Activated naive CD8-positive, alpha-beta T cell (primary cell): ENCODE results near the gene SLC16A6.
"Not testable (repeated sequence)": the region's sequence is repeated elsewhere in the genome, so short reads cannot be mapped to it uniquely, and the experiment has no call there.

ENCODE experiments used
- H3K27ac Mint-ChIP-seq: one replicate; pipeline ENCODE4 v1.8.0; 2021; ENCODE audit warnings: mixed read lengths
- H3K27me3 Mint-ChIP-seq: one replicate; pipeline ENCODE4 v1.8.0; 2021; ENCODE audit warnings: mixed read lengths
- H3K36me3 Mint-ChIP-seq: one replicate; pipeline ENCODE4 v1.8.0; 2021; ENCODE audit warnings: mixed read lengths
- H3K4me1 Mint-ChIP-seq: one replicate; pipeline ENCODE4 v1.8.0; 2021; ENCODE audit warnings: low read depth, mixed read lengths
- H3K4me3 Mint-ChIP-seq: one replicate; pipeline ENCODE4 v1.8.0; 2021; ENCODE audit warnings: mild to moderate bottlenecking, mixed read lengths
- H3K9me3 Mint-ChIP-seq: one replicate; pipeline ENCODE4 v1.8.0; 2021; ENCODE audit warnings: low read depth, mixed read lengths

The SLC16A6 gene

GRCh38 chr17:68232741-68233140 lies 58.2 kb downstream of the SLC16A6 start:
- not testable (repeated sequence) for H3K9me3 Mint-ChIP-seq, H3K36me3 Mint-ChIP-seq, H3K27ac Mint-ChIP-seq, H3K27me3 Mint-ChIP-seq, H3K4me3 Mint-ChIP-seq
- peaks cover 22% of the 10 kb centered on the region for H3K4me1 Mint-ChIP-seq

DNA sequence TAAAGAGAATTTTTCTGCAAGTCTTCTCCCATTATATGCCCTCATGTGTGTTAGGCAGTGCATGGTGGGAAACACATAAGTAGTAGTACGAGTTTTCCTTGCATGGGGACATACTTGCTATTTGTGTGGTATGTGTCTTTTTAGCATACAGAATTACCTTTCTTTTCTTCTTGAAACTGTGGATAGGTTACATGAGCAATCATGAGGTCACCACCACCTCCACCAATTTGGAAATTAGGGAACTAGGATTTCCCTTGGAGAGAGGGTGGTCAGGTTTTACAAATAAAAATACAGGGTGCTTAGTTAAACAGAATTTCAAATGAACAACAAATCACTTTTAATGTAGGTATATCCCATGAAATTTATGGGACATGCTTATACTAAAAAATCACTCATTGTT lies 59.4 kb downstream of the SLC16A6 start:
- H3K9me3 Mint-ChIP-seq, result no peaks in the 10 kb centered on the region
- H3K4me3 Mint-ChIP-seq, result no peak overlapping the region
- no peak overlapping the region for H3K27ac Mint-ChIP-seq
- peaks cover 2% of the 10 kb centered on the region for H3K36me3 Mint-ChIP-seq
- no peaks in the 10 kb centered on the region for H3K27me3 Mint-ChIP-seq
- H3K4me1 Mint-ChIP-seq, result peaks cover 13% of the 10 kb centered on the region

DNA sequence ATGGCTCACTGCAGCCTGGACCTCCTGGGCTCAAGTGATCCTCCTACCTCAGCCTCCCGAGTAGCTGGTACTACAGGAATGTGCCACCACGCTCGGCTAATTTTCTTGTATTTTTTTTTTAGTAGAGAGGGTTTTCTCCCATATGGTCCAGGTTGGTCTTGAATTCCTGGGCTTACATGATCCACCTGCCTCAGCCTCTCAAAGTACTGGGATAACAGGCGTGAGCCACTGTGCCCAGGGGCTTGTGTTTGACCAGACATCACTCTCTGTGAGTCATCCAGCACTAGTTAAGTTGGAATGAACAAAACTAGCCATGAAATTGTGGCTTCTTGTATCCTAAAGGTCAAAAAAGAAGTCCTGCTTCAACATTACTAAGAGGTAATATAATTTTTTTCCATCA lies 59.8 kb downstream of the SLC16A6 start:
- H3K27ac Mint-ChIP-seq, H3K27me3 Mint-ChIP-seq: not testable (repeated sequence)

GRCh38 chr17:68229619-68230018 lies 61.3 kb downstream of the SLC16A6 start:
- H3K36me3 Mint-ChIP-seq, result peaks cover 2% of the 10 kb centered on the region
- H3K27me3 Mint-ChIP-seq, result no peaks in the 10 kb centered on the region
- peaks cover 6% of the 10 kb centered on the region for H3K4me1 Mint-ChIP-seq
- no peak overlapping the region for H3K27ac Mint-ChIP-seq
- no peaks in the 10 kb centered on the region for H3K9me3 Mint-ChIP-seq
- H3K4me3 Mint-ChIP-seq, result no peak overlapping the region

More for the DNA sequence above, 59.8 kb downstream of the SLC16A6 start:
- H3K4me3 Mint-ChIP-seq, H3K36me3 Mint-ChIP-seq, H3K9me3 Mint-ChIP-seq: not testable (repeated sequence)
- peaks cover 13% of the 10 kb centered on the region for H3K4me1 Mint-ChIP-seq

DNA sequence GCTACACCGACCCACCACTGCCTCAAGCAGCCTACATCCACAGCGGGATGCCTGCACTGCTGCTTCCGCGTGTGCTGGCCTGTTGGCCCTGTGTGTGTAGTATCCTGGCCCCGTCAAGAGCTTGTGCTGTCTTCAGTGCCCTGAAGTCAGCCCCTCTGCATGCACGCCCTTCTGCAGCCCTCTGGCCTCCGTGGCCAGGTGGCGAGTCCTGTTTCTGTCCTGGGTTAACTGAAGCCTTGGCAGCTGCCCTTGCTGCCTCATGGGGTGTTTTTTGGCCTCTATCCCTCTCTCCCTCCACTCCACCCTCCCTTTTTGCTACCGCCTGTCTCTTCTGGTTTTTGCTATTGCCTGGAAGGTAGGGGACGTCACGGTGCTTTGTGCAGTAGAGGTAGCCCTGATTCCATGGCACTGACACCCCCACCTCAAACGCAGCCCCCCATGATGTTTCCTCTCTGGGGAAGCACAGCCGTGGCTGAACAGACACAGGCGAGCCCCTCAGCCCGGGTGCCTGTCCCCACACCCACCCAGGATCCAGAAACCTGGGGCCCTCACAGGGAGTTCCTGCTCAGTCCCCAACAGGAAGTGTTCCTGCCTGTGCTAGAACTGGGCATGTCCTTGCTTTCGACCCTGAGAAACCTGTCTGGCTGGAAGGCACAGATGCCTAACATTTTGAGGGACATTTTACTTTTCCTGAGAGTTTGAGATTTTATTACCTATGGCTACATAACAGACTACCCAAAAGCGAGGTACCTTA lies 61.9 kb downstream of the SLC16A6 start:
- Mint-ChIP-seq H3K9me3 (no peaks in the 10 kb centered on the region), H3K4me3 (no peak overlapping the region), H3K27me3 (no peaks in the 10 kb centered on the region), H3K27ac (no peak overlapping the region), H3K4me1 (peaks cover 6% of the 10 kb centered on the region), H3K36me3 (peaks cover 2% of the 10 kb centered on the region)

GRCh38 chr17:68228039-68228680 lies 62.8 kb downstream of the SLC16A6 start:
- H3K9me3 Mint-ChIP-seq, H3K27me3 Mint-ChIP-seq, H3K36me3 Mint-ChIP-seq, H3K4me3 Mint-ChIP-seq, H3K4me1 Mint-ChIP-seq: not testable (repeated sequence)
- H3K27ac Mint-ChIP-seq, result peak overlapping the region; percentile 58

- H3K4me1 Mint-ChIP-seq, H3K4me3 Mint-ChIP-seq, H3K27ac Mint-ChIP-seq, H3K27me3 Mint-ChIP-seq, H3K36me3 Mint-ChIP-seq, H3K9me3 Mint-ChIP-seq: not testable (repeated sequence)
Measured at GRCh38 chr17:68225055-68225454, 65.9 kb downstream of the SLC16A6 start.

- no peaks in the 10 kb centered on the region for H3K9me3 Mint-ChIP-seq
Measured at GRCh38 chr17:68222606-68223005, 68.3 kb downstream of the SLC16A6 start.

GRCh38 chr17:68221786-68222185 lies 69.1 kb downstream of the SLC16A6 start:
- Mint-ChIP-seq H3K36me3 (no peaks in the 10 kb centered on the region), H3K4me1 (no peaks in the 10 kb centered on the region), H3K9me3 (no peaks in the 10 kb centered on the region), H3K4me3 (no peak overlapping the region), H3K27me3 (no peaks in the 10 kb centered on the region), H3K27ac (peak overlapping the region; percentile 41)

More at GRCh38 chr17:68222606-68223005, 68.3 kb downstream of the SLC16A6 start:
- H3K27me3 Mint-ChIP-seq, result no peaks in the 10 kb centered on the region
- H3K4me3 Mint-ChIP-seq, result no peak overlapping the region
- no peaks in the 10 kb centered on the region for H3K36me3 Mint-ChIP-seq
- H3K4me1 Mint-ChIP-seq, result no peaks in the 10 kb centered on the region
- H3K27ac Mint-ChIP-seq, result peak overlapping the region; percentile 4

DNA sequence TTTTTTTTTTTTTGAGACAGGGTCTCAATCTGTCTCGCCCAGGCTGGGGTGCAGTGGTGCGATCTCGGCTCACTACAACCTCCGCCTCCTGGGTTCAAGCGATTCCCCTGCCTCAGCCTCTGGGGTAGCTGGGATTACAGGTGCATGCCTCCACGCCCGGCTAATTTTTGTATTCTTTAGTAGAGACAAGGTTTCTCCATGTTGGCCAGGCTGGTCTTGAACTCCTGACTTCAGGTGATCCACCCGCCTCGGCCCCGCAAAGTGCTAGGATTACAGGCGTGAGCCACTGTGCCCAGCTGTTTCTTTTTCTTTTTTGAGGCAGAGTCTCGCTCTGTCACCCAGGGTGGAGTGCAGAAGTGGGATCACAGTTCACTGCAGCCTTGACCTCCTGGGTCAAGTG lies 70.1 kb downstream of the SLC16A6 start:
- H3K27ac Mint-ChIP-seq, H3K27me3 Mint-ChIP-seq, H3K9me3 Mint-ChIP-seq, H3K4me1 Mint-ChIP-seq, H3K36me3 Mint-ChIP-seq, H3K4me3 Mint-ChIP-seq: not testable (repeated sequence)

DNA sequence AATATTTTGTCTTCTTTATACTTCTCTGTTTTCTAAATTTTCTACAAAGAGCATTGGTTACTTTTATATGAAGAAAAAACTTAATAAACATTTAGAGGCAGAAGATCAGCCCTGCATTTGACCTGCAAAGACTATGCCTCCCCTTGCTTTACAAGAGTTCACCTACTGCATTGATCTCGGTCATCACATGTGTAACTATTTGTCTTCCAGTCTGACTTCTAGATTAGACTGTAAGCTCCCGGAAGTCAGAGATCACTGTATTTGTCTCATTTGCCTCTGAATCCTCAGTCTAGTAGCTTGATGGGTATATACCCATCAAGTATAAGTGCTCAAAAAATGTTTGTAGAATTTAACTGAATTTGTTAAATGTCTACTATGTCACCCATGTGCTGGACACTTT lies 70.7 kb downstream of the SLC16A6 start:
- not testable (repeated sequence) for H3K27ac Mint-ChIP-seq, H3K36me3 Mint-ChIP-seq, H3K9me3 Mint-ChIP-seq

GRCh38 chr17:68219429-68219828 lies 71.5 kb downstream of the SLC16A6 start:
- not testable (repeated sequence) for H3K4me1 Mint-ChIP-seq, H3K4me3 Mint-ChIP-seq, H3K27ac Mint-ChIP-seq, H3K36me3 Mint-ChIP-seq, H3K9me3 Mint-ChIP-seq, H3K27me3 Mint-ChIP-seq

More for the DNA sequence above, 70.7 kb downstream of the SLC16A6 start:
- not testable (repeated sequence) for H3K4me3 Mint-ChIP-seq, H3K4me1 Mint-ChIP-seq, H3K27me3 Mint-ChIP-seq
